HG02642 (cell line): Measurements from ENCODE around the gene DUSP5.
A peak's percentile ranks its signal among the peaks of the same experiment; 100 is the strongest.

Experiments
- ATAC-seq: cut with Tn5 transposase; IDR thresholded peaks from one replicate; pipeline ENCODE4 v1.9.1; 2021; ENCODE audit warnings: mild to moderate bottlenecking; ENCODE audit not compliant: unreplicated experiment, poor library complexity

DUSP5 gene

DNA sequence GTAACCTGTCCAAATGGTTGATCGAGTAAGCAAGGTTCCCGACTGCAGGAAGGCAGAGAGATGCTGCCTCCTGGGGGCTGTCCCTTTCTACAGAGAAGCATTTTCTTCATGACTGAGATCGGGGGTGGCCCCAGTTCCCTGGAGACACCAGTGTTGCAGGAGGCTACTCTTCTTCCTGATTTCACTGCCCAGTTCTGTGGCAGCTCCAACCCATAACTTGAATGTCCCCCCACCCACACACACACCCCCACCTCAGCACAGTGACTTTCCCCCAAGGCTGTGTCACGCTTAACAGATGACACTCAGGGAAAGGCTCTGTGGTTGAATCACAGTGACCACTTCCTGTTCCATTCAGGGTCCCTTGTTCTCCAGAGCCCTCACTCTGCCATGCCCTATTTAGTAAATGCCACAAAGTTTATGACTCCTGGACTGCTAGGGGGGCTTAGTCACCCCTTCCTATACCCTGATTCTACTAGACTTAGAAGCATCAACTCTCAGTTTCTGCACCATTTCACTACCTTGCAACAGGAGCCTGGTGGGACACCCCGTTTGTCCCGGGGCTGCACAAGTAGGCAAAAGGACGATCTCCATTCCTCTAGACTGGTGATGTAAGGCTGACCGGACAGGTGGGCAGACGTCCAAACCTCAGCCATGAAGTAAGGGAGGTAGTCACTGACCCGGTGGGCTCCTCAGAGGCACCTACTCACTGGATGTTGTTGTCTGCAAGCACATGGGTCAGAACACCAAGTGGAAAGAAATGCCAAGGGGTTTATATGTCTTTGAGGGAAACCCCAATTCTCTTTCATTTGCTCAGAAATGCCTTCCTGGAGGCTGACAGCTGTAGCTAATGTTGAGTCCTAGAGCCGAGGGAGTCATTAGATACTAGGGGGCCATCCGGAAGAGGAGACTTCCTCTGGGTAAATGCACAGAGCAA is 38.5 kb downstream of the DUSP5 start:
- ATAC-seq: peak; percentile 87

DNA sequence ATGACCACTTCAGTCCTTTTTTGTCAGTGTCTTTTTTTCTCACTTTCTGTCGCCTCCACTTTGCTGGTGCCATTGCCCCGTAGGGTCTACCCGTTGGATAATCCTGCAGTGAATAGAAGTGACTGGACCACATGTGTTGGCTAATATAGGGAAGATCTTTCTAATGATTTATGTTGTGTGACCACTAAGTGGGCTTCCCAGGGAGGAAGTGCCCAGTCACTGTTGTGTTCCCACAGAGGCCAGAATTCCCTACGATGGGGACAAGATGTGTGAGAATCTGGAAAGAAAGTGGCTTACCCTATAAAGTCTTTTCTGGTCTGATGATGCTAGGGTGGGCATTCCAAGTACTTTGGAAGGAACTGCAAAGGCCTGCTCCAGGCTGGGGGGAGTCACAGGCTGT is 41.4 kb downstream of the DUSP5 start:
- no peak for ATAC-seq

GRCh38 chr10:110540031-110540430 is 42.3 kb downstream of the DUSP5 start:
- ATAC-seq: no peak

DNA sequence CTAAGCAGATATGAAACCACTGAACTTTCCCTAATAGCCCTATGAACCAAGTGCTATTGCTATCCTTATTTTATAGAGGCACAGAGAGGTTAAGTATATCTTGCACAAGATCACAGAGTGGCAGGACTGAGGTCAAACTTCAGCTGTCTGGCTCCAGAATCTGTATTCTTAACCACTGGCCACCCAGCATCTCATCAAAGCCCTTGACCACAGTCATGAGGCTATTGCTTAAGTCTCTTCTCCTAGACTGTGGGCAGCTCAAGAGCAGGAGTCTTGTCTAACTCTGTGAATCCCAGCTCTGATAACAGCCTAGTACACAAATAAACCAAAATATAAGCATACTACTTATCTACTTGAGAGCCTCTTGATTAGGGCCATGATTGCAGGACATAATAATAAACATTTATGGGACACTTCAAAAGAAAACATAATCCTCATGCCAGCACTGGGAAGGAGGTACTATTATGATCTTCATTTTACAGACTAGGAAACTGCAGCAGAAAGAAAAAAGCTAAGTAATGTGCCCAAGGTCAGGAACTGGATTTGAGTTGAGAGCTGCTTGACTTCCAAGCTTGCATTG is 47.3 kb downstream of the DUSP5 start:
- ATAC-seq: no peak

DNA sequence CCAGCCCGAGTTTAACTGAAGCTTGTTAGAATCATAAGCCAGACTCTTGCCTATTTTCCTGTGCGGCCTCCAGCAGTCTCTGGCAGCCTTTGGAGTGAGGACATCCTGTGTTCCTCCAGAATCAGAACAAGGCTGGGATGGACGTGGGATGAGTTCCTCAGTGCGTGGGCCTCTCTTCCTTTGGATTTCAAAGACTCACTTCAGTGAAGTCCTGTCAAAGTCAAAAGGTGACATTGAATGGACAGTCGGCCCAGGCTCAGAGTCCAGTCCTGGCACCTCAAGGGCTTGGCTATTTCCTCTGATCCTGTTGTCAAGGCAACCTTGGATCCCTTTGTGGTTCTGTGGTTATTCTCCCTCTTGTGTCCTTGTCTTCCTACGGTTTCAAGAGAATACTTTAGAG is 48.4 kb downstream of the DUSP5 start:
- ATAC-seq: no peak

GRCh38 chr10:110546499-110547110 is 48.9 kb downstream of the DUSP5 start:
- ATAC-seq: no peak

- no peak for ATAC-seq
Observed at GRCh38 chr10:110547139-110547761, 49.5 kb downstream of the DUSP5 start.

DNA sequence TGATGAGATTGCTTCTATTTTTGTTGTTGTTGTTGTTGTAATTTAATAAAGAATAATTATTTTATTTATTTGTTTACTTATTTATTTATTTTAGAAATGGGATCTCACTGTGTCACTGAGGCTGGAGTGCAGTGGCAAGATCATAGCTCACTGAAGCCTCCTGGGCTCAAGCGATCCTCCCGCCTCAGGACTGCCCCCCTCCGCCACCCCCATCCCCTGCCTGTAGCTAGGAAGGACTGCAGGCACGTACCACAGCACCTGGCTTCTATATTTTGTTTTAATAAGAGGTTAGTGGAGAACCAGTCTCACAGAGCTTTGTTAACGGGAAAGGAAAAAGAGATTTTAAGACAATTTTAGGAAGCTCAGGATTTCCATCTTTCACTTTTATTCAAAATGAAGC is 50.3 kb downstream of the DUSP5 start:
- no peak for ATAC-seq

GRCh38 chr10:110549211-110549610 is 51.5 kb downstream of the DUSP5 start:
- ATAC-seq: no peak

DNA sequence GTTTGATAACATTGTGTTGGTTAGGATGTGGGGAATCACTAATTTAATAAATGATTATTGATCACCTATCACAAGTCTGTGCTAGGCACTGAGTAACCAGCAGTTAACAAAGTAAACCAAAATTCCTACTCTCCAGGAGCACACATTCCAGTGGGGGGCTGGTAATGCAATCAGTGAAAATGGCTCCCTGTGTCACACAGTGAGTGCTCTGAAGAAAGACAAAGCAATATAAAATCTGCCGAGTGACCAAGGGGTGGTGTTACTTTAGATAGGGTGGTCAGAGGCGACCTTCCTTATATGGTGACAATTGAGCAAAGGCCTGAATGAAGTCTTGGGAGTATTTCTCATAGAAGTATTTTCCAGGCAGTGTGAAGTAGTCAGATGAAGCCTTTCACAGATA is 56.2 kb downstream of the DUSP5 start:
- ATAC-seq: no peak

- no peak for ATAC-seq
Observed at GRCh38 chr10:110556296-110556695, 58.6 kb downstream of the DUSP5 start.

- peak; percentile 81 for ATAC-seq
Observed at GRCh38 chr10:110556969-110557601, 59.4 kb downstream of the DUSP5 start.

GRCh38 chr10:110558041-110558440 is 60.3 kb downstream of the DUSP5 start:
- no peak for ATAC-seq

- ATAC-seq: no peak
Observed at GRCh38 chr10:110560012-110560411, 62.3 kb downstream of the DUSP5 start.
